ENCODE results near the gene OLFM4. TPM values are rescaled to one million over a fixed set of nuclear protein-coding genes. Genes with fewer than 3 reads are reported as not detected.
"Not testable (repeated sequence)": the region's sequence is repeated elsewhere in the genome, so short reads cannot be mapped to it uniquely, and the experiment has no call there.

The OLFM4 gene
- total RNA-seq = 0.35 TPM

GRCh38 chr13:53028637-53029203 lies at the start of gene OLFM4:
Gene OLFM4 (plus strand): TSS chr13:53028813. CDS start chr13:53028837, 24 bp downstream.
- no peak for ATAC-seq
- DNase-seq (ENCODE audit: low spot score) = no peak

GRCh38 chr13:52978989-52979388 lies 49.6 kb upstream of the OLFM4 start:
- DNase-seq (ENCODE audit: low spot score) (no peak), ATAC-seq (no peak)

GRCh38 chr13:52980695-52981094 lies 47.9 kb upstream of the OLFM4 start:
- no peak for ATAC-seq
- DNase-seq (ENCODE audit: low spot score) = no peak

DNA sequence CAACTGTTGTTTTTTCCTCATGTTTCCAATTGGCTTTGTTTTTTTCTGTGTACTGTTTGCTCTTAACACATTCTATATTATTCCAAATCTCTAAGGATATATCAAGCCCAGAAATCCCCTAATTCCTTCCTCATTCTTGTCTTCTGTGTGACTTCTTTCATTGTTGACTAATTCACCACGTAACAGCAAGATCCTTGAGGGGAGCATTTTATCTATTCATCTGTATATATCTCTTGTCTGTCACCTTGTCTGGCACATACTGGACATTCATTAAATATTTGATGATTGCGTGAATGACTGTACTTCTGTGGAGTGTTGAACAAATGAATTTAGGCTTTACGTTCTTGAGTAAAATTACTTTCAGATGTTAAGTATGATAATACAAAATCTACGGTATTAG lies 44.8 kb upstream of the OLFM4 start:
- DNase-seq (ENCODE audit: low spot score) (no peak), ATAC-seq (no peak)

DNA sequence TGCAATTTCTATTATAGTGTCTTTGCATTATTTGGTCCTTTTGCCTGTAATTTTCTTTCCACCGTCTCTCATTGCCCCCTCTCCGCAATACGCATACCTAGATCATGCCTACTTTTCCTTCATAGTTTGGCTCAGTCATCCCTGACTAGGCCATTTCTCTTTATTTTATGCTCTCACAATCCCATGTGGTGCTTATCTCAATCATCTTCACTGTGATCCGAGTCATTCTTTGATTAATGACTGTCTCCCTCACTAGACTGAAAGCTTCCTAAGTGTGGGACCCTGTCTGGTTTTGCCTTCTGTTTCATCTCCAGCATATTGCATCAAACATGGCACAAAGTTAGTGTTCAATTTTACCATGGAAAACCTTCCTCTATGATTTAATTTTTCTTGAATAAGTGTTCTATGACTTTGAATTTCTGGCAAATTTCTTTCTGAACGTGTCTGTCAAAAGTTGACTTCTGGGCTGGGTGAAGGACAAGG lies 43.7 kb upstream of the OLFM4 start:
- ATAC-seq (no peak), DNase-seq (ENCODE audit: low spot score) (no peak)

DNA sequence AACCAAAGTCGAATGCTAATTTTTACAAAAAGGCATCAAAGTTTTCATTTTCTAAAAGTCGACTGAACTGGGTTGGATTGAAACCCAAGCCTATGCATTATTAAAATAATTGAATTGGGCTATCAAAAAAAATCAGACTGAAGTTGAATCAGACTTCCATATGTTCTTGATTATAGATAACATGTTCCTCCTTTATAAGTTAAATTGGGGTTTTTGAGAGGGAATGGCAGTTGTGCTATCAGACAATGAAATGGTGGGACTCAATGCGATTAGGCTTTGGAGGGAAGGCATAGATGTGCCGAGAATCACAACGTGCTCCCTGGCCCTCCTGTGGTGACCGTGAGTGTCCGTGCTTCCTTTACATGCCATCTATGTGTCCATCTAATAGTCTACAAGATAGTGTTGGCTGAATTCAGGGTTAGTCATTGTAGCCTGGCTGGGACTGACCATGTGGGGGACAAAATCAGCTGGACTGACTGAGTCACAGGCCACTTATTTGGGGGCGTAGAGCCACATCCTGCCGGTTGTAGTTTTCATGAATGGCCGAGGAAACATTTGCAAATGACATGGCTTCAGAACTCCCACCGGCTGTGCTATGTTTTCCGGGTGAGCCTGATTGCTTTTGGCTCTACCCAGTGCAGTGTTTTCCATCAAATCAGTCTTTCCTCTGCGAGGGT lies 37.1 kb upstream of the OLFM4 start:
- DNase-seq (ENCODE audit: low spot score) (no peak), ATAC-seq (no peak)

- no peak for ATAC-seq
- DNase-seq (ENCODE audit: low spot score) = no peak
Measured at GRCh38 chr13:52992110-52992509, 36.5 kb upstream of the OLFM4 start.

DNA sequence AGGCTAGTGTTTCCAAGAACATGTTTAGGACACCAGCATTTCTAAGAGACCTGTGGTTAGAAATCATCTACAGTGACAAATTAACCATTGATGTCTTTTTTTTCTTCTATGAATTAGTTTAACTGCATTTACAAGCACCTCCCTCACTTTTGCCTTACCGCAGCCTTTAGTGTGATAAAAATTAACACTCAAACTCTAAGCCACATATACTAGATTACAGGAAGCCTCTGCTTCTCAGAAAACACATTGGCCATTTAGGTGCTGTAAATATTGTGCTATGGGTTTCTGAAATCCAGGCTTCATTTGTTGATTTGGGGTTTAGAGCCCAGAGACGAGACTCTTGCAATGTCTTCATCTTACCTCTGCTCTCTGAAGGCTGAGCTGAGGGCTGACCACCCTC lies 34.6 kb upstream of the OLFM4 start:
- DNase-seq (ENCODE audit: low spot score) = no peak
- no peak for ATAC-seq

DNA sequence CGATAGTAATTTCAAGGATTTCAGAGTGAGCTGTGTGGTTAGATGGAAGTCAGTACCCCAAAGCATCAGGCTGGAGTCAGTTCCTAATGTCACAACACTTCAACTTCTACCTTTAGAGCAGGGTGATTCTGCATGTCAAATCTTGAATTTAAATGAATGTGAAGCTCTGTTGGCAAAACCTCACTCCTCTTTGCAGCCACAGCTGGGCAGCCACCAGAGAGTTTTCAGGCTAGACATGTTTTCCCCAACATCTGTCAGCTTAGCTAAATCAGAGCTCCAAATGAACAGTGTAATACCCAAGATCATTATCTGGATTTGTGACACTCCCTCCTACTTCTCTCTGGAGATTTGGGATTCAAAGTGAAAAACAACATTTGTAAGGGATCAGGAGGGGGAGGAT lies 33.7 kb upstream of the OLFM4 start:
- ATAC-seq (no peak), DNase-seq (ENCODE audit: low spot score) (no peak)

DNA sequence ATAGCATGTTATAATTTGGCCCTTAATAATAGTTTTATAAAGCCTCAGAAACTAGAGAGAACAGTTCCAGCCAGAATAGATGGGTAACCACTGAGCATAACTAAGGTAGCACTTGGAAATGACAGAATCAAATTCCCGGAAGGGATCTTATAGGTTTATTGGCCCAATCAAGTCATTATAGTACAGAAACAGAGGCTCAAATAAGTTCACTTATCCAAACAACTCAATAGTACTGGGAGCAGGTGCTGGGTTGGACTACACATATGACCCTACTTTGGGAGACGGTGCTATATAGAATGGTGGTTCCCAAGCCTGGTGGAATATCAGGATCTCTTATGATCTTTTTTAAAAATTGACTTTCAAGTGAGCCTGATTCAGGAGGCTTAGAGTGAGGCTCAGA lies 32.7 kb upstream of the OLFM4 start:
- ATAC-seq (no peak), DNase-seq (ENCODE audit: low spot score) (no peak)

- no peak for ATAC-seq
- DNase-seq (ENCODE audit: low spot score) = no peak
Measured at GRCh38 chr13:52997951-52998876, 30.4 kb upstream of the OLFM4 start.

- no peak for DNase-seq (ENCODE audit: low spot score)
- no peak for ATAC-seq
Measured at GRCh38 chr13:52999093-52999696, 29.4 kb upstream of the OLFM4 start.

DNA sequence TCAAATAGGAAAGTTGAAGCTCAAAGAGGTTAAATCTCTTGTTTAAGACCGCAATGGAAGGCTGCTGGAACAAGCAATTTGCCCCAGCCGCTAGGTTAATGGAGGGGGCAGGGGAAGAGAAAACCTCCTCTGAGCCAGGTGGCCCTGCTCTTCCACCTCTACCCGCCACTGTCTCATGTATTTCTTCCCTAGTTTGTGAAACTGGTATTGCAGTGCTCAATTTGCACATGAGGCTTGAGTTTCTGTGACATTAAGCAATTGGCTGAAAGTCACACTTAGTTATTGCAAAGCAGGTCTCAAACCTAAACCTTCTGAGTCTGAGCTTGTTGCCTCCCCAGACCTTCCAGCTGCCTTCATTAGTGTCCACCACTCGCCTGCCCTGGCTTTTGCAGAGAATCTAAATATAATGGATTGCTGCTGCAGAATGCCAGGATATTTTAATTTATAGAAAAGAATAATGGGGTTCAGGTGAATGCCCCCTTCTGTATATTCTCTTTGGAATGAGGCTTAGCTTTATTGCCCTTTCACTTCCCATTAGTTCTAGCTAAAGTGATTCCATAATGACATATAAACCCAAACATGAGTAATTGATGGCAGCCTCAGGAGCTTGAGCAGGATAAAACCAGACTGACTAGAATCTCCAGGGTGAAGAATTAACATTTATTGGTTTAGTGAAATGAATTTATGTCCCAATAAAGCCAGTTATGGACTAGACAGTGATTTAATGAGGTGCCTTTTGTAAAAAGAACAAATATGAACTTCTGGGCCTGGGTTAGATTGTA lies 27.0 kb upstream of the OLFM4 start:
- DNase-seq (ENCODE audit: low spot score) (no peak), ATAC-seq (no peak)

GRCh38 chr13:53004573-53004972 lies 24.0 kb upstream of the OLFM4 start:
- ATAC-seq (no peak), DNase-seq (ENCODE audit: low spot score) (no peak)

DNA sequence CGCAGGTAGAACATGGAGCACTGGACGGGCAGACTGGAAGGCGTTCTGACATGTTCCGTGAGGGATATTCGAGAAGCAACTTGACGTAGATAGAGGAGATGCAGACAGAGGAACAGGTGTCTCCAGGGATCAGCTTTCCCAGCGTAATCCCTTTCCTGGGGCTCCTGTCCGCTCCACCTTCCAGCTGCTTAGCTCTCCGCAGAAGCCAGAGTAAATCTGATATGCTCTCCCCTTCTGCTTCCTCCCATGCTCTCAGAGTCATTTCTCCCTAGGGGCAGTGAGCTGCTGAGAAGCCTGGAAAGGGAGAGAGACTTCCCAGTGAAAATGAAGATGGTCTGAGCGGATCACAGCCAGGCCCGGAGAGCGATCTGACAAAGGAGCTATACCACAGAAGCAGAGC lies 23.0 kb upstream of the OLFM4 start:
- DNase-seq (ENCODE audit: low spot score) = no peak
- ATAC-seq = no peak

- no peak for ATAC-seq
- no peak for DNase-seq (ENCODE audit: low spot score)
Measured at GRCh38 chr13:53007872-53008271, 20.7 kb upstream of the OLFM4 start.

- DNase-seq (ENCODE audit: low spot score) = no peak
- peak; percentile 33 for ATAC-seq
Measured at GRCh38 chr13:53010374-53011105, 18.1 kb upstream of the OLFM4 start.

GRCh38 chr13:53012707-53013106 lies 15.9 kb upstream of the OLFM4 start:
- DNase-seq (ENCODE audit: low spot score) (no peak), ATAC-seq (no peak)

- no peak for ATAC-seq
- no peak for DNase-seq (ENCODE audit: low spot score)
Measured at GRCh38 chr13:53013113-53013512, 15.5 kb upstream of the OLFM4 start.

DNA sequence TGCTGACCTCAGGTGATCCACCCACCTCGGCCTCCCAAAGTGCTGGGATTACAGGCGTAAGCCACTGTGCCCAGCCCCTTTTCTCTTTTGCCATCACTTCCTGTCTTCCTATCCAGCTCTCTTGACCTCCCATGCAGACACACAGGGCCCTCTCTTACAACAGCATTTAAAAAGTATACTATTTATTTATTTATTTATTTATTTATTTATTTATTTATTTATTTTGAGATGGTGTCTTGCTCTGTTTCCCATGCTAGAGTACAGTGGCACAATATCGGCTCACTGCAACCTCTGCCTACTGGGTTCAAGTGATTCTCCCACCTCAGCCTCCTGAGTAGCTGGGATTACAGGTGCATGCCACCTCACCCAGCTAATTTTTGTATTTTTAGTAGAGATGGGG lies 14.6 kb upstream of the OLFM4 start:
- not testable (repeated sequence) for DNase-seq (ENCODE audit: low spot score); ATAC-seq
